ENCODE results near the gene DCAF5.

DCAF5 gene

GRCh38 chr14:69005432-69006148 lies 147.3 kb downstream of the DCAF5 start:
- no peak overlapping the region for H3K4me3 ChIP-seq
- H3K27me3 ChIP-seq (ENCODE audit: low read depth), result no peaks in the 10 kb centered on the region
- no peaks in the 10 kb centered on the region for H3K9me3 ChIP-seq
- H3K36me3 ChIP-seq (replicated peaks), result no peaks in the 10 kb centered on the region
- peaks cover 4% of the 10 kb centered on the region for H3K4me1 ChIP-seq
- DNase-seq (ENCODE audit: low spot score in 2 of 2), result no peak
- in situ Hi-C loops (cut with MboI; ENCODE audit: low sequenced_read_pairs), result no loop called here

GRCh38 chr14:69004731-69005431 lies 148.0 kb downstream of the DCAF5 start:
- DNase-seq (ENCODE audit: low spot score in 2 of 2), result no peak
- Histone ChIP-seq H3K9me3 (no peaks in the 10 kb centered on the region), H3K4me1 (peaks cover 4% of the 10 kb centered on the region), H3K4me3 (no peak overlapping the region), H3K36me3 (replicated peaks) (no peaks in the 10 kb centered on the region), H3K27me3 (ENCODE audit: low read depth) (no peaks in the 10 kb centered on the region)
- in situ Hi-C loops (cut with MboI; ENCODE audit: low sequenced_read_pairs), result no loop called here

GRCh38 chr14:69003626-69004025 lies 149.3 kb downstream of the DCAF5 start:
- Histone ChIP-seq H3K36me3 (replicated peaks) (no peaks in the 10 kb centered on the region), H3K9me3 (no peaks in the 10 kb centered on the region), H3K4me1 (peaks cover 4% of the 10 kb centered on the region), H3K4me3 (no peak overlapping the region), H3K27me3 (ENCODE audit: low read depth) (no peaks in the 10 kb centered on the region)
- in situ Hi-C loops (cut with MboI; ENCODE audit: low sequenced_read_pairs), result no loop called here
- DNase-seq (ENCODE audit: low spot score in 2 of 2), result no peak

GRCh38 chr14:69002069-69002468 lies 150.8 kb downstream of the DCAF5 start:
- DNase-seq (ENCODE audit: low spot score in 2 of 2), result no peak
- in situ Hi-C loops (cut with MboI; ENCODE audit: low sequenced_read_pairs), result no loop called here

GRCh38 chr14:69001375-69001774 lies 151.5 kb downstream of the DCAF5 start:
- no peaks in the 10 kb centered on the region for H3K27me3 ChIP-seq (ENCODE audit: low read depth)
- no peak overlapping the region for H3K4me3 ChIP-seq
- no peak for DNase-seq (ENCODE audit: low spot score in 2 of 2)
- in situ Hi-C loops (cut with MboI; ENCODE audit: low sequenced_read_pairs), result no loop called here
- H3K4me1 ChIP-seq, result no peaks in the 10 kb centered on the region
- H3K9me3 ChIP-seq, result no peaks in the 10 kb centered on the region
- no peaks in the 10 kb centered on the region for H3K36me3 ChIP-seq (replicated peaks)

More at GRCh38 chr14:69002069-69002468, 150.8 kb downstream of the DCAF5 start:
- Histone ChIP-seq H3K27me3 (ENCODE audit: low read depth) (no peaks in the 10 kb centered on the region), H3K9me3 (no peaks in the 10 kb centered on the region), H3K4me3 (no peak overlapping the region), H3K4me1 (no peaks in the 10 kb centered on the region), H3K36me3 (replicated peaks) (no peaks in the 10 kb centered on the region)

Data from HAP-1 (cell line).